Muscle of leg (tissue), 11 donors: Measurements from ENCODE around the gene ZNF75A. TPM values are rescaled to one million over a fixed set of nuclear protein-coding genes. Genes with fewer than 3 reads are reported as not detected.
"Not testable (repeated sequence)": the region's sequence is repeated elsewhere in the genome, so short reads cannot be mapped to it uniquely, and the experiment has no call there.

Source experiments
- DNase-seq: peaks from one replicate; pipeline ENCODE4 v3.0.0; 2013
- H3K27ac ChIP-seq: one replicate; pipeline ENCODE4 v1.5.1; 2013; ENCODE audit warnings: mild to moderate bottlenecking, low read length, control low read depth
- H3K27me3 ChIP-seq: one replicate; pipeline ENCODE4 v1.6.1; 2013; ENCODE audit warnings: low read length; ENCODE audit not compliant: control insufficient read depth, insufficient read depth
- H3K36me3 ChIP-seq: one replicate; pipeline ENCODE4 v1.6.1; 2013; ENCODE audit warnings: low read length; ENCODE audit not compliant: control insufficient read depth, insufficient read depth
- H3K4me1 ChIP-seq: one replicate; pipeline ENCODE4 v1.6.1; 2013; ENCODE audit warnings: low read length; ENCODE audit not compliant: control insufficient read depth, insufficient read depth
- H3K4me3 ChIP-seq: one replicate; pipeline ENCODE4 v1.5.1; 2013; ENCODE audit warnings: low read length, control low read depth
- H3K9me3 ChIP-seq: replicated peaks from 2 replicates; pipeline ENCODE4 v1.6.1; 2013; ENCODE audit warnings: low read depth, low read length; ENCODE audit not compliant: control insufficient read depth
- whole genome bisulfite sequencing: methylation state at CpG from one replicate; pipeline ENCODE4 v1.1.5; 2013; ENCODE audit warnings: missing lambda C conversion rate; ENCODE audit not compliant: insufficient coverage; 5-methylcytosine and 5-hydroxymethylcytosine counted together
- polyA plus RNA-seq, 8 donors: library from polyadenylated mRNA; unstranded; fragments of 120-200 nt; gene quantifications; one replicate each; pipeline versions ENCODE4 v1.2.1 to v1.2.3, GENCODE V29; 2013; ENCODE audit warnings: inconsistent platforms in 1 of 8, low replicate concordance in 1 of 8; ENCODE audit not compliant: insufficient read length in 8 of 8, insufficient read depth in 1 of 8
- total RNA-seq: library from RNA; stranded (reverse); fragments of 120-200 nt; gene quantifications from one replicate; pipeline ENCODE4 v1.2.4, GENCODE V29; 2013

The ZNF75A gene
- total and polyA plus RNA-seq, 9 donors: 20.3 to 33.1 (median 23.6) TPM

DNA sequence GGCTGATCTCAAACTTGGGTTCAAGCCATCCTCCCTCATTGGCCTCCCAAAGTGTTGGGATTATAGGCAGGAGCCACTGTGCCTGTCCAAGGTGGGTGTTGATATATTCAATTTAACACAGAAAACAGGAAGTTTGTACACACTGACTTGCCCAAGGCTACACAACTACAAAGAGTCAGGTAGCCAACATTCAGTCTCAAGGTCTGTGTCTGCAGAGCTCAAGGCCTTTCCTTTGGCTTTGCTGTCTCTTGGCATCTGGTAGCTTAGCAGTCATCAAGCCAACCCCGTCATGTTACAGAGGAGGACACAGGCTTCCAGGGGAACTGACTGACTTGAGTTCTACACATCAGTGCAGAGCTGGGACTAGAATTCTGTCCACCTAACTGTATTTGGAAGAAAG, 37.0 kb upstream of the ZNF75A start:
- no peak for DNase-seq
- Histone ChIP-seq H3K4me3 (no peak overlapping the region), H3K36me3 (no peaks in the 10 kb centered on the region), H3K27me3 (no peaks in the 10 kb centered on the region), H3K27ac (no peak overlapping the region), H3K9me3 (no peaks in the 10 kb centered on the region), H3K4me1 (peaks cover 9% of the 10 kb centered on the region)
- no CpG with 5 or more reads among the region's 1 CpG for WGBS

DNA sequence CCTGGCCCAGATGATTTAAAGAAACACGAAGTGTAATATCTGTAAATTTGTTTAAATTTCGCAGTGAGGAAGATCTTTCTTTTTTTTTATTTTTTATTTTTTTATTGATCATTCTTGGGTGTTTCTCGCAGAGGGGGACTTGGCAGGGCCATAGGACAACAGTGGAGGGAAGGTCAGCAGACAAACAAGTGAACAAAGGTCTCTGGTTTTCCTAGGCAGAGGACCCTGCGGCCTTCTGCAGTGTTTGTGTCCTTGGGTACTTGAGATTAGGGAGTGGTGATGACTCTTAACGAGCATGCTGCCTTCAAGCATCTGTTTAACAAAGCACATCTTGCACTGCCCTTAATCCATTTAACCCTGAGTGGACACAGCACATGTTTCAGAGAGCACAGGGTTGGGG, 34.6 kb upstream of the ZNF75A start:
- WGBS: no CpG with 5 or more reads among the region's 5 CpGs
- not testable (repeated sequence) for H3K36me3 ChIP-seq, H3K27ac ChIP-seq, H3K4me3 ChIP-seq, DNase-seq, H3K27me3 ChIP-seq, H3K9me3 ChIP-seq, H3K4me1 ChIP-seq

DNA sequence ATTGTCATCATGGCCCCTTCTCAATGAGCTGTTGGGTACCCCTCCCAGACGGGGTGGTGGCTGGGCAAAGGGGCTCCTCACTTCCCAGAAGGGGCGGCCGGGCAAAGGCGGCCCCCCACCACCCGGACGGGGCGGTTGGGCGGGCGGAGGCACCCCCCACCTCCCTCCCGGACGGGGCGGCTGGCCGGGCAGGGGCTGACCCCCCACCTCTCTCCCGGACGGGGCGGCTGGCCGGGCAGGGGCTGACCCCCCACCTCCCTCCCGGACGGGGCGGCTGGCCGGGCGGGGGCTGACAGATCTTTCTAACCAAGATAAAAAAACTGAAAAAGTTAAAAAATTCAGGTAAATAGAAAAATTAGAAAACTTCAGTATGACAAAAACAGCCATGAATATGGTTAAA, 34.0 kb upstream of the ZNF75A start:
- H3K27ac ChIP-seq, H3K4me1 ChIP-seq, H3K27me3 ChIP-seq, H3K36me3 ChIP-seq, DNase-seq, H3K4me3 ChIP-seq, H3K9me3 ChIP-seq: not testable (repeated sequence)
- WGBS: no CpG with 5 or more reads among the region's 22 CpGs

DNA sequence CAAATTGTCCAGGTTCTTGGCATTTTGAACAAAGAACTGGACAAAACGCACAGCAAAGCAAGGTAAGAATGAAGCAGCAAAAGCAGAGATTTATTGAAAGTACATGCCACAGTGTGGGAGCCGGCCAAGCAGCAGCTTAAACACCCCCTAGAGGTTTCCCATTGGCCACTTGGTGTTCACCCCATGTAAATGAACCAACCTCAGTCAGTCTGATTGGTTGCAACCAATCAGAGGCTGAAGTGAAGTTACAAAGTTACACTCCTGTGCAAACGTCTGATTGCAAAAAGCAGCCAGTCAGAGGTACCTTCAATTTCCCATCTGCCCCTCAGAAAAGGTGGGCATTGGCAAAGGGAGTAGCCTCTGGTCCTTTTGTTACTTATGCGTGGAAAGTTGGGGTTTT, 30.8 kb upstream of the ZNF75A start:
- no peak overlapping the region for H3K4me3 ChIP-seq
- 39% methylated on average over 2 of the region's 4 CpGs for WGBS
- peaks cover 12% of the 10 kb centered on the region for H3K27me3 ChIP-seq
- no peaks in the 10 kb centered on the region for H3K9me3 ChIP-seq
- DNase-seq: no peak
- no peaks in the 10 kb centered on the region for H3K4me1 ChIP-seq
- H3K36me3 ChIP-seq: no peaks in the 10 kb centered on the region
- no peak overlapping the region for H3K27ac ChIP-seq

DNA sequence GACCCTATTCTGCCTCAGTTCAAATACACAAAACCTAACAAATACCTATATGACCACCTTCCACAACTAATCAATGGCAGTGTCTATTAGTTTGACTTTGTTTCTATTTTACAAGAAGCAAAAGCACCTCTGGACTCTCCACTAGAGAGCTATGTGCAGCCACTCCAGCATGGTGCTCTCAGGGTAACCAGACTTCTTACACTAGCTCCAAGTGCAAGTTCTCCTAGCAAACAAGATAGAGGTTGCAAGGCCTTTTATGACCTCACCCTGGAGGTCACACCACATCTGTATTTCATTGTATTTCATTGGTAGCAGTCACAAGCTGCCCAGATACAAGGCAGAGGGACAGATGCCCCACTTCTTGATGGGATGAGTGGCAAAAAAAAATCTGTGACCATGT, 30.4 kb upstream of the ZNF75A start:
- Histone ChIP-seq H3K27ac (no peak overlapping the region), H3K4me3 (no peak overlapping the region), H3K4me1 (no peaks in the 10 kb centered on the region), H3K36me3 (no peaks in the 10 kb centered on the region), H3K9me3 (no peaks in the 10 kb centered on the region), H3K27me3 (peaks cover 12% of the 10 kb centered on the region)
- no peak for DNase-seq

DNA sequence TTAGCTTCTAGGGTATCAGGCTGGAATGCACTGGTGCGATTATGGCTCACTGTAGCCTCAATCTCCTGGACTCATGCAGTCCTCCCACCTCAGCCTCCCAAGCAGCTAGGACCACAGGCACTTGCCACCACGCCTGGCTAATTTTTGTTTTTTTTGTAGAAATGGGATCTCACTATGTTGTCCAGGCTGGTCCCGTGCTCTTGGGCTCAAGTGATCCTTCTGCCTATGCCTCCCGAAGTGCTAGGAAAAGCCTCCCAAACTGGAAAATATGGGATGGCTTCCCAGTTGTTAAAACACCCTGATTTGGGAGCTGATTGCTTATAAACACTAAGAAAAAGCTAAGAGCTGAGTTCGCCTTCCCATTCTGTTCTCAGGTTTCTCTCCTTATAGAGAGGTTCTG, 28.6 kb upstream of the ZNF75A start:
- no peak for DNase-seq

DNA sequence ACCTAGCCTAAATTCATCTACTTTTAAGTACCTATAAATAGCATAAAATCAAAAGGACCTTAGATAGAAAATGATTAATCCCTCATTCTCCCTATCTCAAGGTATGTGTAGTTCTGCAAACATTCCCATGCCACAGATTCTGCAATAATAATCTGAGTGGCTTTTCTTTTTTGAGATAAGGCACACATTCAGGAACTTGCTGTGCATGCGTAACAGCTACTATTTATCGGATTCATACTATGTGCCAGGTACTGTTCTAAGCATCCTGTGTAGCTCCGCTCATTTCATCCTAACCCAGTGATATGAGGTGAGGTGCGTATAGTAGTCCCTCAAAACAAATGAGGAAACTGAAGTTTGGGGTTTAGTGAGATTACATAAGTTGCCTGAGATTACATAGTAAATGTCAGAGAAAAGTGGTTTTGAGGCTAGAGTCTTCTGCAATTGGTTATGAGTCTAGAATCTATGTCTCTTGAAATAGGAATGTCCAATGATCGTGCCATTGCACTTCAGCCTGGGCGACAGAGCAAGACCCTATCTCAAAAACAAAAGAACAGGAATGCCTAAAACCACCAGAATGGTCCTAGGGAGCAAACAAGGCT, 24.0 kb upstream of the ZNF75A start:
- H3K9me3 ChIP-seq: peaks cover 13% of the 10 kb centered on the region
- WGBS: no CpG with 5 or more reads among the region's 6 CpGs
- H3K4me3 ChIP-seq: no peak overlapping the region

More for the DNA sequence above, 28.6 kb upstream of the ZNF75A start:
- H3K27ac ChIP-seq: no peak overlapping the region
- WGBS: 73% methylated on average over 2 of the region's 5 CpGs
- no peaks in the 10 kb centered on the region for H3K9me3 ChIP-seq
- H3K27me3 ChIP-seq: peaks cover 12% of the 10 kb centered on the region
- H3K36me3 ChIP-seq: no peaks in the 10 kb centered on the region
- peaks cover 2% of the 10 kb centered on the region for H3K4me1 ChIP-seq
- H3K4me3 ChIP-seq: no peak overlapping the region

DNA sequence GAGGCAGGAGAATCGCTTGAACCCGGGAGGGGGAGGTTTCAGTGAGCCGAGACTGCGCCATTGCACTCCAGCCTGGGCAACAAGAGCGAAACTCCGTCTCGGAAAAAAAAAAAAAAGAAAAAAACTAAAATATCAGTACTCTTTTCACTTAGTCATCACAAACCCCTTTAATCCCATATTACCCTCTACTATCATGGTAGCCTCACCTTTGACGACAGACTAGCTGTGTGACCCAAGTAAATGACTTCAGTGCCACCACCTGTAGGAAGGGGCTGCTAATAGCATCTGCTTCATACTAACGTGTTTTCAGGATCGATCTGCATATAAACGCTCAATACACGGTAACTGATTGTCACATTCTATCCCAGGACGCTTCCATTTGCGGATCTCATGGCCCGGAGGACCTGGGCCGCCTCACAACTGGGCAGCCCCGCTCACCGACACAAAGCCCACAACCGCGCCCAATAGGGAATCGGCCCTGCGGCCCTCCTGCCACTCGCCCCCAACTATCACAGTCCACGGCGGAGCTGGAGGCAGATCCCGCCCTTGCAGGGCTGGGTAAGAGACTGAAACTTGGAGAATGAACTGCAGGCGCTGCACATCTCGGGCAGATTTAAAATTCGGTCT, 23.1 kb upstream of the ZNF75A start:
- Histone ChIP-seq H3K4me1 (peaks cover 22% of the 10 kb centered on the region), H3K27ac (peak overlapping the region; percentile 100), H3K27me3 (peaks cover 4% of the 10 kb centered on the region), H3K9me3 (peaks cover 19% of the 10 kb centered on the region), H3K36me3 (peaks cover 26% of the 10 kb centered on the region), H3K4me3 (peak overlapping the region; percentile 71)
- WGBS: 10% methylated on average over 16 of the region's 29 CpGs
- no peak for DNase-seq

More for the DNA sequence above, 24.0 kb upstream of the ZNF75A start:
- Histone ChIP-seq H3K36me3 (peaks cover 19% of the 10 kb centered on the region), H3K4me1 (peaks cover 22% of the 10 kb centered on the region), H3K27me3 (peaks cover 8% of the 10 kb centered on the region), H3K27ac (no peak overlapping the region)
- no peak for DNase-seq

DNA sequence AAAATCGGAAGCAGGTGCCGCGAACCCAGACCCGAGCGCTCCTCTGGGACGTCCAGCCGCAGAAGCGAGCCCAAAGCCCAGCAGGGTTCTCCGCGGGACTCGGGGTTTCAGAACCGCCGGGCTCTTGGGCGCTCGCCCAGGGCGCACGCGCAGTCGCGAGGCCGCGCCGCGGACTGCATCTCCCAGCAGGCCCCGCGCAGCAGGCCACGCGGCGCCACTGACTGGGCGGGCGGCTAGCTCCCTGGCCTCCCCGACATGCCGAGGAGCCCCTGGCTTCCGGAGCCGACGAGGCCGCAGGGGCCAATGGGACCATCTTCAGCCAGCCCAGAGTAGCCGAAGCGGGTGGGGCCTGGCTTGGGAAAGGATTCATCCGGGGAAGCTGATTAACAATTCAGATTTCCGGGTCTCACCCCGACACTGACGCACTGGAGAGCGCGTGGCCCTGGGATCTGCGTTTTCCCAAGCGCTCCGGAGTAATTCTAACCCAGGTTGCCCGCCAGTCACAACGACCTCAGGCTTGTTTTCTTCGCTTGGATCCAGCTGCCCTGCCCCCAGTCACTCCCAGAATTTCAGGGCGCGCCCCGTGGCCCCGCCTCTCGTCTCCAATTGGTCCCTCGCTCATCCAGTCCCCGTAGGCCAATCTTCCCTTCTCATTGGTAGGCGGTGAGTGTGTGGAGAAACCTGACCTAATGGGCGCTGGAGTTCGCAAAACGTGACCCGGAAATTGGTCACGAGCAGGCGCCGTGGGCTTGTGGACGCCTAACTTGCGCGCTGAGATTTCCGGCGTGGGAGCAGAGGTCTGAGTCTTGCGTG, 22.4 kb upstream of the ZNF75A start, which contains the start of gene ZNF263:
Gene ZNF263, plus strand, starts transcription at position 762 of the 813 bp plus-strand sequence. CDS start 328 bp downstream, outside the sequence.
- Histone ChIP-seq H3K36me3 (peaks cover 29% of the 10 kb centered on the region), H3K9me3 (peaks cover 23% of the 10 kb centered on the region), H3K4me3 (peak within 1 kb of the TSS; percentile 71), H3K27ac (peak within 1 kb of the TSS; percentile 100), H3K27me3 (no peaks in the 10 kb centered on the region), H3K4me1 (peaks cover 22% of the 10 kb centered on the region)
- DNase-seq: peak; percentile 100
- under 1% methylated on average over 72 of the region's 72 CpGs for WGBS
